HepG2 (cell line): Measurements from ENCODE around the gene ZNF225. TPM values are rescaled to one million over a fixed set of nuclear protein-coding genes. Genes with fewer than 3 reads are reported as not detected.

Experiments used
- ARID2 ChIP-seq: sonication (generic); formaldehyde crosslinking; IDR thresholded peaks from 2 replicates; pipeline ENCODE4 v1.8.1; 2022; ENCODE audit warnings: mild to moderate bottlenecking, missing genetic modification reagents, borderline replicate concordance
- DR1 ChIP-seq: sonication (generic); formaldehyde crosslinking; IDR thresholded peaks from 2 replicates; pipeline ENCODE4 v1.8.0; 2021; ENCODE audit warnings: mild to moderate bottlenecking, missing genetic modification reagents, inconsistent platforms
- HNRNPL ChIP-seq: fragments of 200-400 bp; formaldehyde crosslinking; IDR thresholded peaks from 2 replicates; pipeline ENCODE4 v1.6.1; 2017; ENCODE audit warnings: mild to moderate bottlenecking, low read depth, low read length
- IRF9 ChIP-seq: sonication (generic); formaldehyde crosslinking; IDR thresholded peaks from 2 replicates; pipeline ENCODE4 v1.8.0; 2022; ENCODE audit warnings: missing genetic modification reagents, mild to moderate bottlenecking, borderline replicate concordance
- NFAT5 ChIP-seq: sonication (generic); formaldehyde crosslinking; IDR thresholded peaks from 2 replicates; pipeline ENCODE4 v1.4.0; 2020; ENCODE audit warnings: missing genetic modification reagents
- PRPF4 ChIP-seq: fragments of 200-400 bp; formaldehyde crosslinking; IDR thresholded peaks from 2 replicates; pipeline ENCODE4 v1.6.1; 2016; ENCODE audit warnings: low read length, low read depth; ENCODE audit not compliant: poor library complexity, severe bottlenecking
- SMC3 ChIP-seq: IDR thresholded peaks from 2 replicates; pipeline ENCODE4 v1.6.1; 2011; ENCODE audit warnings: low read length, improper control_type of control experiment
- ZNF160 ChIP-seq: sonication (generic); formaldehyde crosslinking; IDR thresholded peaks from 2 replicates; pipeline ENCODE4 v1.8.0; 2022; ENCODE audit warnings: mild to moderate bottlenecking, inconsistent platforms, missing genetic modification reagents
- ZNF253 ChIP-seq: sonication (generic); formaldehyde crosslinking; IDR thresholded peaks from 2 replicates; pipeline ENCODE4 v1.8.0; 2022; ENCODE audit warnings: mild to moderate bottlenecking, missing genetic modification reagents, borderline replicate concordance
- ZNF446 ChIP-seq: sonication (generic); formaldehyde crosslinking; IDR thresholded peaks from 2 replicates; pipeline ENCODE4 v1.5.0; 2020; ENCODE audit warnings: mild to moderate bottlenecking, missing genetic modification reagents
- ZNF503 ChIP-seq: sonication (generic); formaldehyde crosslinking; IDR thresholded peaks from 2 replicates; pipeline ENCODE4 v1.4.0; 2020; ENCODE audit warnings: missing genetic modification reagents
- ZNF530 ChIP-seq: sonication (generic); formaldehyde crosslinking; IDR thresholded peaks from 2 replicates; pipeline ENCODE4 v1.5.0; 2020; ENCODE audit warnings: low read depth, mild to moderate bottlenecking, missing genetic modification reagents
- ZNF646 ChIP-seq: sonication (generic); formaldehyde crosslinking; IDR thresholded peaks from 2 replicates; pipeline ENCODE4 v1.9.0; 2021; ENCODE audit warnings: mild to moderate bottlenecking, missing genetic modification reagents
- ZNF839 ChIP-seq: sonication (generic); formaldehyde crosslinking; IDR thresholded peaks from 2 replicates; pipeline ENCODE4 v1.4.0; 2020; ENCODE audit warnings: missing genetic modification reagents, mild to moderate bottlenecking, borderline replicate concordance
- polyA plus RNA-seq, 8 experiments: library from polyadenylated mRNA; depleted of rRNA in 3 of 8; stranded (reverse) in 7 of 8; unstranded in 1 of 8; fragments of >200 nt; fragmentation: Illumina TruSeq in 4 of 8; extraction: Trizol in 4 of 8; gene quantifications; 2 replicates each; pipeline versions ENCODE4 v1.2.1 to v1.2.3, GENCODE V29; 2011 to 2016; ENCODE audit warnings: low read depth in 4 of 8, missing spikeins in 1 of 8, mixed read lengths in 1 of 8; ENCODE audit not compliant: insufficient read depth in 1 of 8
- total RNA-seq, 5 experiments: library from RNA; depleted of rRNA; stranded (reverse); fragments of >200 nt; fragmentation: Illumina TruSeq; extraction: Trizol; gene quantifications; 2 replicates each; pipeline ENCODE4 v1.2.3, GENCODE V29; 2016; ENCODE audit warnings: low read depth in 1 of 5

ZNF225 gene
- total and polyA plus RNA-seq, 2 of the 13 experiments (the other 11 are each of a cell fraction or from before 2014, with no cell fraction given) = 0.87 to 3.3 TPM

GRCh38 chr19:44071824-44072542, 41.2 kb upstream of the ZNF225 start, which contains the start of gene ZNF284 (continued):
- TF ChIP-seq ZNF646 (CRISPR knock-in tag) (no peak), DR1 (CRISPR knock-in tag) (no peak), ZNF503 (CRISPR knock-in tag) (no peak), IRF9 (CRISPR knock-in tag) (no peak), ARID2 (no peak), NFAT5 (0 out of 2 replicates have a peak, but pooled peaks have one; percentile 51), SMC3 (no peak), ZNF839 (no peak), ZNF160 (CRISPR knock-in tag) (0 out of 2 replicates have a peak, but pooled peaks have one; percentile 65), HNRNPL (no peak), PRPF4 (no peak), ZNF446 (CRISPR knock-in tag) (no peak; the same call in 1 of the 2 replicates), ZNF253 (CRISPR knock-in tag) (no peak), ZNF530 (no peak)
